Neural cell (in vitro differentiated cells): ENCODE results near the gene POLK. TPM values are rescaled to one million over a fixed set of nuclear protein-coding genes. Genes with fewer than 3 reads are reported as not detected.

ENCODE experiments used
- H2AFZ ChIP-seq: fragments of 200-600, 300-800 bp; sonication (generic), shearing (Covaris generic); 2 replicates; pipeline ENCODE4 v1.6.0; 2014; ENCODE audit warnings: low read depth, mild to moderate bottlenecking, antibody characterized with exemption, low read length, moderate library complexity
- H3F3A ChIP-seq: fragments of 200-600 bp; shearing (Covaris generic); 2 replicates; pipeline ENCODE4 v1.6.1; 2016; ENCODE audit warnings: mild to moderate bottlenecking, moderate library complexity, mixed read lengths, antibody characterized with exemption, low read length; ENCODE audit not compliant: insufficient read depth, poor library complexity, severe bottlenecking
- H3K27ac ChIP-seq: fragments of 200-600, 300-800 bp; sonication (generic), shearing (Covaris generic); 2 replicates; pipeline ENCODE4 v1.5.1; 2014; ENCODE audit warnings: mild to moderate bottlenecking, low read length, moderate library complexity
- H3K27me3 ChIP-seq: fragments of 300-800, 200-600 bp; sonication (generic), shearing (Covaris generic); 2 replicates; pipeline ENCODE4 v1.6.0; 2014; ENCODE audit warnings: mild to moderate bottlenecking, low read depth, low read length, moderate library complexity; ENCODE audit not compliant: insufficient read depth
- H3K36me3 ChIP-seq: fragments of 300-800, 200-600 bp; sonication (generic), shearing (Covaris generic); 2 replicates; pipeline ENCODE4 v1.5.1; 2014; ENCODE audit warnings: mild to moderate bottlenecking, antibody characterized with exemption, low read length, moderate library complexity; ENCODE audit not compliant: insufficient read depth
- H3K4me2 ChIP-seq: fragments of 300-800, 200-600 bp; sonication (generic), shearing (Covaris generic); 2 replicates; pipeline ENCODE4 v1.6.0; 2014; ENCODE audit warnings: mild to moderate bottlenecking, low read length
- H3K4me3 ChIP-seq: fragments of 300-800, 200-600 bp; sonication (generic), shearing (Covaris generic); 2 replicates; pipeline ENCODE4 v1.5.1; 2014; ENCODE audit warnings: mild to moderate bottlenecking, low read length, moderate library complexity
- H3K79me2 ChIP-seq: fragments of 200-600 bp; shearing (Covaris generic); replicated peaks from 2 replicates; pipeline ENCODE4 v1.6.0; 2014; ENCODE audit warnings: mild to moderate bottlenecking, low read length, moderate library complexity; ENCODE audit not compliant: insufficient read depth
- H3K9ac ChIP-seq: fragments of 300-800, 200-600 bp; sonication (generic), shearing (Covaris generic); 2 replicates; pipeline ENCODE4 v1.6.1; 2016; ENCODE audit warnings: mild to moderate bottlenecking, low read length, mixed read lengths
- H3K9me2 ChIP-seq: fragments of 200-600 bp; shearing (Covaris generic); 2 replicates; pipeline ENCODE4 v1.6.1; 2016; ENCODE audit warnings: mild to moderate bottlenecking, low read length, mixed read lengths; ENCODE audit not compliant: insufficient read depth
- H3K9me3 ChIP-seq: fragments of 200-600, 300-800 bp; sonication (generic), shearing (Covaris generic); 2 replicates; pipeline ENCODE4 v1.6.1; 2016; ENCODE audit warnings: mild to moderate bottlenecking, mixed run types, low read length, moderate library complexity, mixed read lengths
- H4K20me1 ChIP-seq: fragments of 200-600 bp; shearing (Covaris generic); 2 replicates; pipeline ENCODE4 v1.6.1; 2016; ENCODE audit warnings: mild to moderate bottlenecking, mixed run types; ENCODE audit not compliant: insufficient read depth
- CTCF ChIP-seq: fragments of 450-650 bp; IDR thresholded peaks from 2 replicates; pipeline ENCODE4 v1.5.1; 2014; ENCODE audit warnings: antibody characterized with exemption, mild to moderate bottlenecking, moderate library complexity; ENCODE audit not compliant: poor library complexity, severe bottlenecking
- EP300 ChIP-seq: fragments of 450-650 bp; conservative IDR thresholded peaks from 2 replicates; pipeline ENCODE4 v1.6.1; 2014; ENCODE audit warnings: antibody characterized with exemption, mild to moderate bottlenecking, moderate library complexity; ENCODE audit not compliant: poor library complexity, severe bottlenecking
- EZH2 ChIP-seq: fragments of 200-600, 300-800 bp; shearing (Covaris generic), sonication (generic); IDR thresholded peaks from 2 replicates; pipeline ENCODE4 v1.6.1; 2014; ENCODE audit warnings: antibody characterized with exemption, low read length, borderline replicate concordance, mild to moderate bottlenecking; ENCODE audit not compliant: insufficient read depth, poor library complexity, severe bottlenecking
- MXI1 ChIP-seq: fragments of 450-650 bp; conservative IDR thresholded peaks from 2 replicates; pipeline ENCODE4 v1.6.1; 2014; ENCODE audit warnings: antibody characterized with exemption, mild to moderate bottlenecking; ENCODE audit not compliant: poor library complexity, severe bottlenecking
- POLR2AphosphoS5 ChIP-seq: IDR thresholded peaks from 2 replicates; pipeline ENCODE4 v1.6.1; 2012
- RAD21 ChIP-seq: fragments of 450-650 bp; conservative IDR thresholded peaks from 2 replicates; pipeline ENCODE4 v1.6.1; 2014; ENCODE audit warnings: antibody characterized with exemption, mild to moderate bottlenecking, moderate library complexity
- SMC3 ChIP-seq: fragments of 450-650 bp; conservative IDR thresholded peaks from 2 replicates; pipeline ENCODE4 v1.6.1; 2014; ENCODE audit warnings: antibody characterized with exemption, mild to moderate bottlenecking, moderate library complexity; ENCODE audit not compliant: poor library complexity
- TAF1 ChIP-seq: IDR thresholded peaks from 2 replicates; pipeline ENCODE4 v1.6.1; 2012; ENCODE audit warnings: low read depth
- polyA plus RNA-seq: library from polyadenylated mRNA; depleted of rRNA; stranded (reverse); fragments of >200 nt; gene quantifications from 2 replicates; pipeline ENCODE4 v1.2.3, GENCODE V29; 2014
- TF ChIP-seq, protein P1 (sequence below): IDR thresholded peaks from 2 replicates; pipeline ENCODE4 v1.6.1; 2012; ENCODE audit warnings: borderline replicate concordance

The POLK gene
- polyA plus RNA-seq, 1 donor from 2014 or later, result 36.4 TPM

DNA sequence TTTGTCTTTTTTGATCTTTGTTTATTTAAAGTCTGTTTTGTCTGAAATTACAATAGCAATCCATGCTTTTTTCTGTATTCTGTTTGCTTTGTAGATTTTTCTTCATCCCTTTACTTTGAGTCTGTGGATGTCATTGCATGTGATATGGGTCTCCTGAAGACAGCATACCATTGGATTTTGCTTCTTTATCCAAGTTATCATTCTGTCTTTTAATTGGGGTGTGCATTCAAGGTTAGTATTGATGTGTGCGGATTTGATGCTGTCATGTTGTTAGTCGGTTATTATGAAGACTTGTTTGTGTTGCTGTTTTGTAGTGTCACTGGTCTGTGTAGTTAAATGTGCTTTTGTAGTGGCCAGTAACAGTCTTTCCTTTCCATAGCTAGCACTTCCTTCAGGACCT lies 23.0 kb downstream of the POLK start:
- Histone ChIP-seq H3K9ac (no peak overlapping the region), H3K79me2 (peaks cover 10% of the 10 kb centered on the region)

GRCh38 chr5:75536147-75536546 lies 24.5 kb downstream of the POLK start:
- Histone ChIP-seq H3F3A (no peaks in the 10 kb centered on the region), H3K9me3 (peaks cover 7% of the 10 kb centered on the region), H3K36me3 (no peaks in the 10 kb centered on the region), H3K9ac (no peak overlapping the region), H2AFZ (no peak overlapping the region), H3K4me3 (no peak overlapping the region), H3K27me3 (no peaks in the 10 kb centered on the region), H3K9me2 (no peaks in the 10 kb centered on the region), H3K79me2 (peaks cover 10% of the 10 kb centered on the region), H3K4me2 (no peak overlapping the region), H4K20me1 (no peaks in the 10 kb centered on the region), H3K27ac (no peak overlapping the region)
- TF ChIP-seq SMC3, result no peak
- TF ChIP-seq, protein P1, sequence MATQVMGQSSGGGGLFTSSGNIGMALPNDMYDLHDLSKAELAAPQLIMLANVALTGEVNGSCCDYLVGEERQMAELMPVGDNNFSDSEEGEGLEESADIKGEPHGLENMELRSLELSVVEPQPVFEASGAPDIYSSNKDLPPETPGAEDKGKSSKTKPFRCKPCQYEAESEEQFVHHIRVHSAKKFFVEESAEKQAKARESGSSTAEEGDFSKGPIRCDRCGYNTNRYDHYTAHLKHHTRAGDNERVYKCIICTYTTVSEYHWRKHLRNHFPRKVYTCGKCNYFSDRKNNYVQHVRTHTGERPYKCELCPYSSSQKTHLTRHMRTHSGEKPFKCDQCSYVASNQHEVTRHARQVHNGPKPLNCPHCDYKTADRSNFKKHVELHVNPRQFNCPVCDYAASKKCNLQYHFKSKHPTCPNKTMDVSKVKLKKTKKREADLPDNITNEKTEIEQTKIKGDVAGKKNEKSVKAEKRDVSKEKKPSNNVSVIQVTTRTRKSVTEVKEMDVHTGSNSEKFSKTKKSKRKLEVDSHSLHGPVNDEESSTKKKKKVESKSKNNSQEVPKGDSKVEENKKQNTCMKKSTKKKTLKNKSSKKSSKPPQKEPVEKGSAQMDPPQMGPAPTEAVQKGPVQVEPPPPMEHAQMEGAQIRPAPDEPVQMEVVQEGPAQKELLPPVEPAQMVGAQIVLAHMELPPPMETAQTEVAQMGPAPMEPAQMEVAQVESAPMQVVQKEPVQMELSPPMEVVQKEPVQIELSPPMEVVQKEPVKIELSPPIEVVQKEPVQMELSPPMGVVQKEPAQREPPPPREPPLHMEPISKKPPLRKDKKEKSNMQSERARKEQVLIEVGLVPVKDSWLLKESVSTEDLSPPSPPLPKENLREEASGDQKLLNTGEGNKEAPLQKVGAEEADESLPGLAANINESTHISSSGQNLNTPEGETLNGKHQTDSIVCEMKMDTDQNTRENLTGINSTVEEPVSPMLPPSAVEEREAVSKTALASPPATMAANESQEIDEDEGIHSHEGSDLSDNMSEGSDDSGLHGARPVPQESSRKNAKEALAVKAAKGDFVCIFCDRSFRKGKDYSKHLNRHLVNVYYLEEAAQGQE, result no peak
- no peak for TF ChIP-seq EP300
- TF ChIP-seq EZH2, result no peak
- no peak for TF ChIP-seq CTCF
- no peak for TF ChIP-seq RAD21
- no peak for TF ChIP-seq MXI1

More for the DNA sequence above, 23.0 kb downstream of the POLK start:
- H3K4me3 ChIP-seq, result no peak overlapping the region
- no peaks in the 10 kb centered on the region for H3K27me3 ChIP-seq
- H4K20me1 ChIP-seq, result no peaks in the 10 kb centered on the region
- peaks cover 7% of the 10 kb centered on the region for H3K9me3 ChIP-seq
- no peak overlapping the region for H2AFZ ChIP-seq
- TF ChIP-seq TAF1 (no peak), RAD21 (no peak), MXI1 (no peak), CTCF (no peak), EP300 (no peak), SMC3 (no peak), EZH2 (no peak), POLR2AphosphoS5 (no peak)
- TF ChIP-seq, protein P1, result no peak
- H3K4me2 ChIP-seq, result no peak overlapping the region
- no peaks in the 10 kb centered on the region for H3F3A ChIP-seq
- no peak overlapping the region for H3K27ac ChIP-seq
- no peaks in the 10 kb centered on the region for H3K36me3 ChIP-seq
- H3K9me2 ChIP-seq, result no peaks in the 10 kb centered on the region
